HG03045 (cell line): ENCODE measurements around the gene AFDN.

Source experiments
- ATAC-seq: cut with Tn5 transposase; IDR thresholded peaks from one replicate; pipeline ENCODE4 v1.9.1; 2021; ENCODE audit warnings: mild to moderate bottlenecking, moderate library complexity; ENCODE audit not compliant: unreplicated experiment

The AFDN gene

GRCh38 chr6:167840526-167841179, 13.9 kb downstream of the AFDN start:
- no peak for ATAC-seq

GRCh38 chr6:167841981-167842380, 15.3 kb downstream of the AFDN start:
- no peak for ATAC-seq

- ATAC-seq, result no peak
These were observed 15.7 kb downstream of the AFDN start for GRCh38 chr6:167842457-167842856.

GRCh38 chr6:167843023-167843422, 16.3 kb downstream of the AFDN start:
- no peak for ATAC-seq

GRCh38 chr6:167845856-167846255, 19.1 kb downstream of the AFDN start:
- no peak for ATAC-seq

DNA sequence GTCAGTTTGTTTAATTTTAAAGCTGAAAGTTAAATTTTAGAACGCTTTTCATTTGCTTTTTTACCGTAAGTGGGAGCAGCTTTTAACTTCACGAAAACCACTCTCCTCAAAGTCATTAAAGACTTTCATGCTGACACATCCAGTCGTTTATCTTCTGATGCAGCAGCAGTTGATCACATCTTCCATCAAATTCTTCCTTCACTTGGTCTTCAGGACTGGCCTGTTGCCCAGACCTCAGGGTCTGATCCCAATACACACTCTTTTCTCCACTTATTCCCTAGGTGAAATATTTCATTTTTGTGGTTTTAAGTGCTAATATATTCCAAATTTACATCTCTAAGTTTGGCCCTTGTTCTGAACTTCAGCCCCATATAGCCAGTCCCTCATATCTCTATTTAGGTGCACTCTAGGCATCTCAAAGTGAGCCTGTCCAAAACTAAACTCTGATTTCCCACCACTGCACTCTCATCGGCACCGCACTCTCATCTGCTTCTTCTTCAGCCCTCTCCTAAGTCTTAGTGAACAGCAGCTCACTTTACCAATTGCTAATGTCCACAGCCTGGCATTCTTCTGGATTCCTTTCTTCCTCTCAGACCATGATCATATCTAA, 20.4 kb downstream of the AFDN start:
- ATAC-seq, result no peak

GRCh38 chr6:167847936-167848335, 21.2 kb downstream of the AFDN start:
- no peak for ATAC-seq

- no peak for ATAC-seq
These were observed 22.1 kb downstream of the AFDN start for GRCh38 chr6:167848783-167849182.

DNA sequence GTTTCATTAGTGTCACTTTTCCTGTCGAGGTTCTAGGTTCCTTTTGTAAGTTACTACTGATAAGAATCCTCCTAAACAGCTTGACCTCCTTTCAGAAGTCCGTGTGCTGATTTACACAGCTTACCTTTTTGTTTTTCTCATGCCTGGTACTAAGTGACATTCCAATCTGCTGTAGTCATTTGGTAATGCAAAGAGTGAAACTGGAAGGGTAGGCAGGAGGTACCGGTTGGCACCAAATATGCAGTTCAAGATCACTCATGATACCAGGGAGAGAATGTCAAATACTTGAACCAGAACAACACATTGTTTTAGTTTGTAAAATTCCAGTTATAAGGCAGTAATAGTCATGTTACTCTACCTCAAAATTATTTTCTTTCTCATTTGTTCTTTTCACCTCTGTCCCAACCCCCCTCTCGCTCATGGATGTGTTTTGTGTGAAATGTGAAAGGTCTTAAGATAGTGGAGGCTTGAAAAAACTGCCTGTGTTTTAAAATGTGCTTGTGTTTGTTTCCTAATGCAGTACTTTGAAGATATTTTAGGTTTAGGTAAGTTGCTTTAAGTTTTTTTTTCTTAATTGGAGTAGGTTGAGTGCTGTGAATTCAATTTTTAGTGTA, 23.2 kb downstream of the AFDN start:
- no peak for ATAC-seq

DNA sequence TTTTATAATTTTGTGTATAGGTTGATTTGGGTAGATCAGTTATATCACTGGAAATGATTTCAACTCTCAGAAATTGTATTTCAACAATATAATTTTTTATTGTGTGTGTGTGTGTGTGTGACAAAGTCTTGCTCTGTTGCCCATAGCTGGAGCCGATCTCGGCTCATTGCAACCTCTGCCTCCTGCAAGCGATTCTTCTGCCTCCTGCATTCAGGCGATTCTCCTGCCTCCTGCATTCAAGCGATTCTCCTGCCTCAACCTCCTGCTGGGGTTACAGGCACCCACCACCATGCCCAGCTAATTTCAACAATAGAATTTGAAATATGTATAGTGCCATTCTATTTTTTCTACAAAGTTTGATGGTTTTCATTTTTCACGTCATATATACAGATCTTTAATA, 24.1 kb downstream of the AFDN start:
- ATAC-seq, result no peak

GRCh38 chr6:167851370-167851952, 24.8 kb downstream of the AFDN start:
- no peak for ATAC-seq

- no peak for ATAC-seq
These were observed 29.2 kb downstream of the AFDN start for GRCh38 chr6:167855825-167856425.

GRCh38 chr6:167856474-167856873, 29.8 kb downstream of the AFDN start:
- no peak for ATAC-seq

- no peak for ATAC-seq
These were observed 30.4 kb downstream of the AFDN start for GRCh38 chr6:167856999-167857660.

DNA sequence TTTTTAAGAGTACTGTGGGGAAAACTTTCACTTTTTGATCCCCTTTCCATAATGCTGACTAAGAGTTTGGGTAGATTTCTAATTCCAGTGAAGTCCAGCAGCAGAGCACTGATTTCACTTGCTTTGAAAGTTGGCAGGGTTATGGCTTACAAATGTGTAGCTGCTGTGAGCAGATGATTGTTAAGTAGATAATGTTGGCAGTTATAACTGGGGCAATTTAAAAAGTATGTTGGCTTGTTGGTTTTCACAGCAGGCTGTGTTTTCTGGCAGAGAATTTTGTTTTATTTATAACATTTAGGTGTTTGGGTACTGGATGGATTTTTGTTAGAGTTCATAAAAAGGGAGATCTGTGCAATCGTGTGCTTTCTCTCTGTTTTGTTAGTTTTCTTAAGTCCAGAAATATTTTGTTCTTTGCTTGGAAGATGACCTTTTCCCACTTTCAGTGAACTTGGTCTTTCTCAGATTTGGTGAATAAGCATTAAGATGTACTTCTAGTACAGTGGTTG, 31.4 kb downstream of the AFDN start:
- no peak for ATAC-seq

- no peak for ATAC-seq
These were observed 32.3 kb downstream of the AFDN start for GRCh38 chr6:167858842-167859664.

GRCh38 chr6:167860550-167861226, 34.0 kb downstream of the AFDN start:
- no peak for ATAC-seq

GRCh38 chr6:167861424-167861823, 34.7 kb downstream of the AFDN start:
- no peak for ATAC-seq

- ATAC-seq, result no peak
These were observed 37.2 kb downstream of the AFDN start for GRCh38 chr6:167863897-167864296.

- ATAC-seq, result no peak
These were observed 39.9 kb downstream of the AFDN start for GRCh38 chr6:167866642-167867041.
